Astrocyte (in vitro differentiated cells and primary cell): ENCODE measurements around the gene CARD11. TPM values are rescaled to one million over a fixed set of nuclear protein-coding genes. Genes with fewer than 3 reads are reported as not detected.

Experiments used
- DNase-seq: peaks from one replicate; pipeline ENCODE4 v3.0.0-alpha.2; 2010; ENCODE audit warnings: low read depth
- FAIRE-seq: peaks from 2 replicates; lab custom pipeline; 2011; peaks lifted over from hg19 to GRCh38; lab: Jason Lieb, UNC
- H2AFZ ChIP-seq: 2 replicates; pipeline ENCODE4 v1.6.0; 2012; ENCODE audit warnings: low read depth, low read length, inconsistent platforms
- H3K27ac ChIP-seq: 2 replicates; pipeline ENCODE4 v1.5.1; 2011; ENCODE audit warnings: low read depth, low read length, inconsistent platforms
- H3K27me3 ChIP-seq: 2 replicates; pipeline ENCODE4 v1.6.0; 2011; ENCODE audit warnings: low read length, inconsistent platforms; ENCODE audit not compliant: insufficient read depth
- H3K36me3 ChIP-seq: 2 replicates; pipeline ENCODE4 v1.5.1; 2011; ENCODE audit warnings: low read length, inconsistent platforms; ENCODE audit not compliant: insufficient read depth
- H3K4me1 ChIP-seq: 2 replicates; pipeline ENCODE4 v1.5.1; 2011; ENCODE audit warnings: low read length, inconsistent platforms; ENCODE audit not compliant: insufficient read depth
- H3K4me2 ChIP-seq: 2 replicates; pipeline ENCODE4 v1.6.0; 2012; ENCODE audit warnings: low read length, inconsistent platforms
- H3K4me3 ChIP-seq: 2 replicates; pipeline ENCODE4 v1.5.1; 2011; ENCODE audit warnings: low read depth, mild to moderate bottlenecking, low read length, inconsistent platforms; ENCODE audit not compliant: insufficient read depth
- H3K79me2 ChIP-seq: 2 replicates; pipeline ENCODE4 v1.6.0; 2012; ENCODE audit warnings: mild to moderate bottlenecking, low read length, inconsistent platforms; ENCODE audit not compliant: insufficient read depth
- H3K9ac ChIP-seq: 2 replicates; pipeline ENCODE4 v1.6.0; 2012; ENCODE audit warnings: mild to moderate bottlenecking, low read length, inconsistent platforms
- H3K9me3 ChIP-seq: 2 replicates; pipeline ENCODE4 v1.5.1; 2012; ENCODE audit warnings: low read depth, mild to moderate bottlenecking, low read length, inconsistent platforms; ENCODE audit not compliant: insufficient read depth
- H4K20me1 ChIP-seq: 2 replicates; pipeline ENCODE4 v1.6.0; 2012; ENCODE audit warnings: low read length, inconsistent platforms; ENCODE audit not compliant: insufficient read depth
- H3K27ac Mint-ChIP-seq: one replicate; pipeline ENCODE4 v1.8.0; 2021; ENCODE audit warnings: mild to moderate bottlenecking, mixed read lengths; ENCODE audit not compliant: unreplicated experiment
- H3K27me3 Mint-ChIP-seq: one replicate; pipeline ENCODE4 v1.8.0; 2021; ENCODE audit warnings: low read depth, mixed read lengths; ENCODE audit not compliant: unreplicated experiment
- H3K36me3 Mint-ChIP-seq: one replicate; pipeline ENCODE4 v1.8.0; 2021; ENCODE audit warnings: low read depth, mixed read lengths; ENCODE audit not compliant: unreplicated experiment
- H3K4me1 Mint-ChIP-seq: one replicate; pipeline ENCODE4 v1.8.0; 2021; ENCODE audit warnings: low read depth, mixed read lengths; ENCODE audit not compliant: unreplicated experiment
- H3K4me3 Mint-ChIP-seq: one replicate; pipeline ENCODE4 v1.8.0; 2021; ENCODE audit warnings: mild to moderate bottlenecking, moderate library complexity, mixed read lengths; ENCODE audit not compliant: unreplicated experiment
- H3K9me3 Mint-ChIP-seq: one replicate; pipeline ENCODE4 v1.8.0; 2021; ENCODE audit warnings: mild to moderate bottlenecking, mixed read lengths; ENCODE audit not compliant: unreplicated experiment
- EZH2 ChIP-seq: IDR thresholded peaks from 2 replicates; pipeline ENCODE4 v1.6.1; 2012; ENCODE audit warnings: mild to moderate bottlenecking, low read length, inconsistent platforms; ENCODE audit not compliant: insufficient read depth
- total RNA-seq: library from RNA; stranded (reverse); gene quantifications from 2 replicates; pipeline ENCODE4 v1.2.1, GENCODE V29; 2021
- TF ChIP-seq, protein P1 (sequence below): IDR thresholded peaks from 2 replicates; pipeline ENCODE4 v1.5.1; 2011; ENCODE audit warnings: low read depth, mild to moderate bottlenecking, inconsistent platforms, low read length, moderate library complexity; ENCODE audit not compliant: insufficient read depth

CARD11 gene
- total RNA-seq, 1 donor from 2014 or later = 9.5 TPM

- no peak for DNase-seq
- H3K36me3 ChIP-seq = no peaks in the 10 kb centered on the region
- TF ChIP-seq, protein P1, sequence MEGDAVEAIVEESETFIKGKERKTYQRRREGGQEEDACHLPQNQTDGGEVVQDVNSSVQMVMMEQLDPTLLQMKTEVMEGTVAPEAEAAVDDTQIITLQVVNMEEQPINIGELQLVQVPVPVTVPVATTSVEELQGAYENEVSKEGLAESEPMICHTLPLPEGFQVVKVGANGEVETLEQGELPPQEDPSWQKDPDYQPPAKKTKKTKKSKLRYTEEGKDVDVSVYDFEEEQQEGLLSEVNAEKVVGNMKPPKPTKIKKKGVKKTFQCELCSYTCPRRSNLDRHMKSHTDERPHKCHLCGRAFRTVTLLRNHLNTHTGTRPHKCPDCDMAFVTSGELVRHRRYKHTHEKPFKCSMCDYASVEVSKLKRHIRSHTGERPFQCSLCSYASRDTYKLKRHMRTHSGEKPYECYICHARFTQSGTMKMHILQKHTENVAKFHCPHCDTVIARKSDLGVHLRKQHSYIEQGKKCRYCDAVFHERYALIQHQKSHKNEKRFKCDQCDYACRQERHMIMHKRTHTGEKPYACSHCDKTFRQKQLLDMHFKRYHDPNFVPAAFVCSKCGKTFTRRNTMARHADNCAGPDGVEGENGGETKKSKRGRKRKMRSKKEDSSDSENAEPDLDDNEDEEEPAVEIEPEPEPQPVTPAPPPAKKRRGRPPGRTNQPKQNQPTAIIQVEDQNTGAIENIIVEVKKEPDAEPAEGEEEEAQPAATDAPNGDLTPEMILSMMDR = no peak
- TF ChIP-seq EZH2 = no peak
Observed at GRCh38 chr7:2932402-2933251, 111.0 kb downstream of the CARD11 start.

DNA sequence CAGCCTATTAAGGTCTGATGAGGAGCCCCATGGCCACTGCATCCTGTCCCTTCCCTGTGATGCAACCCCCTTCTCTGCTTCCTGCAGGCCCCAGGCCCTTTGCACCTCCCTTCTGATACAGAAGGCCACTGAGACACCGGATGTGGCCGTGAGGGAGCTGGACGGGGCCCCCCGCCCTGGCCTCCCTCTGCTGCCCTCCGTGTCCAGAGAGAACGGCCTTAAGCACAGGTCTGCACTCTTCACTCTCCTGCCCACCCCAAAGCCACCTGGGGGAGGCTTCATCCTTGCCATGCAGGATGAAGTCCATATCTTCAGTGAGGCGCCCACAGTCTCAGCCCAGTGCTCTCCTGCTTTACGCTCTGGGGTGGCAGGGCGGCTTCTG, 112.6 kb downstream of the CARD11 start:
- Mint-ChIP-seq H3K4me3 (no peak overlapping the region), H3K27me3 (peaks cover 2% of the 10 kb centered on the region), H3K9me3 (no peaks in the 10 kb centered on the region), H3K4me1 (peaks cover 6% of the 10 kb centered on the region), H3K27ac (no peak overlapping the region), H3K36me3 (peaks cover 3% of the 10 kb centered on the region)
- H3K4me2 ChIP-seq = no peak overlapping the region
- H3K9ac ChIP-seq = no peak overlapping the region
- no peaks in the 10 kb centered on the region for H3K36me3 ChIP-seq
- no peak for FAIRE-seq
- H2AFZ ChIP-seq = no peak overlapping the region
- H3K27me3 ChIP-seq = no peaks in the 10 kb centered on the region
- no peaks in the 10 kb centered on the region for H3K79me2 ChIP-seq
- DNase-seq = no peak
- H3K27ac ChIP-seq = no peak overlapping the region
- no peaks in the 10 kb centered on the region for H4K20me1 ChIP-seq
- TF ChIP-seq, protein P1 = no peak
- TF ChIP-seq EZH2 = no peak
- no peaks in the 10 kb centered on the region for H3K9me3 ChIP-seq
- no peak overlapping the region for H3K4me3 ChIP-seq
- peaks cover 4% of the 10 kb centered on the region for H3K4me1 ChIP-seq

More at GRCh38 chr7:2932402-2933251, 111.0 kb downstream of the CARD11 start:
- peaks cover 3% of the 10 kb centered on the region for H3K36me3 Mint-ChIP-seq
- no peaks in the 10 kb centered on the region for H3K27me3 Mint-ChIP-seq
- H3K79me2 ChIP-seq = no peaks in the 10 kb centered on the region
- H3K9me3 Mint-ChIP-seq = peaks cover 2% of the 10 kb centered on the region
- H3K4me2 ChIP-seq = no peak overlapping the region
- H3K27ac Mint-ChIP-seq = no peak overlapping the region
- H3K9me3 ChIP-seq = no peaks in the 10 kb centered on the region
- peaks cover 4% of the 10 kb centered on the region for H3K4me1 ChIP-seq
- no peak overlapping the region for H2AFZ ChIP-seq
- H3K4me3 ChIP-seq = no peak overlapping the region
- no peaks in the 10 kb centered on the region for H3K27me3 ChIP-seq
- no peak overlapping the region for H3K9ac ChIP-seq
- FAIRE-seq = no peak
- H3K4me1 Mint-ChIP-seq = peaks cover 6% of the 10 kb centered on the region
- no peak overlapping the region for H3K27ac ChIP-seq
- H4K20me1 ChIP-seq = no peaks in the 10 kb centered on the region
- no peak overlapping the region for H3K4me3 Mint-ChIP-seq
